GM23248 (cell line): Measurements from ENCODE around the gene NPAS1. TPM values are rescaled to one million over a fixed set of nuclear protein-coding genes. Genes with fewer than 3 reads are reported as not detected.

ENCODE experiments used
- DNase-seq: peaks from one replicate; pipeline ENCODE4 v3.0.0-alpha.2; 2015
- H2AFZ ChIP-seq: fragments of 200-600 bp; sonication (generic); 2 replicates; pipeline ENCODE4 v1.6.1; 2016; ENCODE audit warnings: antibody characterized with exemption
- H3F3A ChIP-seq: fragments of 200-600 bp; sonication (generic); 2 replicates; pipeline ENCODE4 v1.6.1; 2016; ENCODE audit warnings: mild to moderate bottlenecking, antibody characterized with exemption, mixed run types; ENCODE audit not compliant: insufficient read depth
- H3K27ac ChIP-seq: fragments of 200-600 bp; sonication (generic); 2 replicates; pipeline ENCODE4 v1.5.1; 2016; ENCODE audit warnings: mild to moderate bottlenecking
- H3K27me3 ChIP-seq: fragments of 200-600 bp; sonication (generic); replicated peaks from 2 replicates; pipeline ENCODE4 v1.6.1; 2016; ENCODE audit warnings: mild to moderate bottlenecking; ENCODE audit not compliant: insufficient read depth
- H3K36me3 ChIP-seq: fragments of 200-600 bp; sonication (generic); 2 replicates; pipeline ENCODE4 v1.6.1; 2016; ENCODE audit warnings: low read depth, mild to moderate bottlenecking
- H3K4me1 ChIP-seq: fragments of 200-600 bp; sonication (generic); 2 replicates; pipeline ENCODE4 v1.6.1; 2016; ENCODE audit warnings: mild to moderate bottlenecking; ENCODE audit not compliant: insufficient read depth
- H3K4me2 ChIP-seq: fragments of 200-600 bp; sonication (generic); one replicate; pipeline ENCODE4 v1.6.1; 2016; ENCODE audit warnings: mild to moderate bottlenecking; ENCODE audit not compliant: unreplicated experiment
- H3K4me3 ChIP-seq: fragments of 200-600 bp; sonication (generic); 2 replicates; pipeline ENCODE4 v1.5.1; 2016; ENCODE audit warnings: mild to moderate bottlenecking
- H3K79me2 ChIP-seq: fragments of 200-600 bp; sonication (generic); 2 replicates; pipeline ENCODE4 v1.6.1; 2016; ENCODE audit warnings: mild to moderate bottlenecking; ENCODE audit not compliant: insufficient read depth
- H3K9ac ChIP-seq: fragments of 200-600 bp; sonication (generic); 2 replicates; pipeline ENCODE4 v1.6.1; 2016; ENCODE audit warnings: mild to moderate bottlenecking
- H3K9me2 ChIP-seq: fragments of 200-600 bp; sonication (generic); 2 replicates; pipeline ENCODE4 v1.6.1; 2016; ENCODE audit warnings: mixed run types, mild to moderate bottlenecking, moderate library complexity; ENCODE audit not compliant: insufficient read depth
- H3K9me3 ChIP-seq: fragments of 200-600 bp; sonication (generic); one replicate; pipeline ENCODE4 v1.6.1; 2017; ENCODE audit warnings: low read depth
- H4K20me1 ChIP-seq: fragments of 200-600 bp; sonication (generic); 2 replicates; pipeline ENCODE4 v1.6.0; 2016; ENCODE audit not compliant: insufficient read depth
- EZH2 ChIP-seq: fragments of 200-600 bp; sonication (generic); IDR thresholded peaks from 2 replicates; pipeline ENCODE4 v1.6.1; 2018; ENCODE audit warnings: antibody characterized with exemption, mild to moderate bottlenecking; ENCODE audit not compliant: insufficient read depth, poor library complexity, severe bottlenecking
- EZH2phosphoT487 ChIP-seq: fragments of 200-600 bp; sonication (generic); IDR thresholded peaks from 2 replicates; pipeline ENCODE4 v1.6.1; 2018; ENCODE audit warnings: antibody characterized with exemption, moderate library complexity, mild to moderate bottlenecking, low read depth; ENCODE audit not compliant: insufficient read depth
- WGBS, 2 experiments: methylation state at CpG; one replicate each; pipeline ENCODE4 v1.1.6; 2015 to 2017; ENCODE audit warnings: low lambda C conversion rate in 2 of 2, low coverage in 1 of 2; ENCODE audit errors: missing lambda C conversion rate in 2 of 2; 5-methylcytosine and 5-hydroxymethylcytosine counted together
- in situ Hi-C: fragments of 300-500 bp; cut with MboI; formaldehyde crosslinking; loops from 2 replicates; pipeline ENCODE4 v1.15.0; 2020
- polyA plus RNA-seq: library from polyadenylated mRNA; unstranded; fragments of >200 nt; fragmentation: Nextera tagmentation; extraction: Ambion mirVana; gene quantifications from 2 replicates; pipeline ENCODE4 v1.2.1, GENCODE V29; 2016
- total RNA-seq: library from RNA; depleted of rRNA; stranded (reverse); fragments of >200 nt; shearing (Covaris generic); gene quantifications from 2 replicates; pipeline ENCODE4 v1.2.3, GENCODE V29; 2014

The NPAS1 gene
- total and polyA plus RNA-seq, 2 experiments from 2014 or later, result 8.6 to 23.2 TPM

DNA sequence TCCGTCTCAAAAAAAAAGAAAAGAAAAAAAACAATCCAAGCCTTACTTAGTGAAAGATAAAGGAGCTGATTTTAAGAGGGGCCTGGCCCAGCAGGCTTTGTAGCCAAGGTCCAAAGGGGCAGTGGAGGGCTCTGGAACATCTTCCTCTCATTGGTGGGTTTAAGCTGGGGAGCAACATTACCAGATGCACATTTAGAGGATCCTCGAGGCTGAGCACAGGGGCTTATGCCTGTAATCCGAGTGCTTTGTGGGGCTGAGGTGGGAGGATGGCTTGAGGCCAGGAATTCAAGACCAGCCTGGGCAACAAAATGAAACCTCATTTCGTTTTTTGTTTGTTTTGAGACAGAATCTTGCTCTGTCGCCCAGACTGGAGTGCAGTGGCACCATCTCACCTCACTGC, 36.8 kb downstream of the NPAS1 start:
- DNase-seq, result no peak

DNA sequence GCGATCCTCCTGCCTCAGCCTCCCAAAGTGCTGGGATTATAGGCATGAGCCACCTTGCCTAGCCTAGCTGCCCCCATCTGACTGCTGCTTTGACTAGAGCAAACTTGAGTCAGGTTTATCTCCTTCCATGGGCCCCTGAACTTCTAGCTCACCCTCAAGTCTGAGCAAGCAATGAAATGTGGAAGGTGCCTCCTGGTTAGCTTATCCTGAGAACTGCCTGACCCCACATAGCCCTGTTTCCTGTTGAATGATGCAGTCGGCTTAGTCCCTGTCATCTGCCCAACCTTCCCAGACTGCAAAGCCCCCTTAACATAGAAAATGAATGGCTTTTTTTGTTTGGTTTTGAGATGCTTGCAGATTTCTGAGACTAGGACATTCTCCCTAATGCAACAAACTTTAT, 37.7 kb downstream of the NPAS1 start:
- Histone ChIP-seq H3K36me3 (no peaks in the 10 kb centered on the region), H3K4me1 (no peaks in the 10 kb centered on the region), H4K20me1 (no peaks in the 10 kb centered on the region), H3K4me3 (no peak overlapping the region), H3F3A (no peaks in the 10 kb centered on the region), H3K27ac (no peak overlapping the region), H3K9me3 (no peaks in the 10 kb centered on the region), H2AFZ (no peak overlapping the region), H3K27me3 (no peaks in the 10 kb centered on the region), H3K4me2 (no peak overlapping the region), H3K9me2 (no peaks in the 10 kb centered on the region), H3K79me2 (no peaks in the 10 kb centered on the region), H3K9ac (no peak overlapping the region)
- 69 to 75% methylated on average over 2 of the region's 2 CpGs for WGBS, 2 experiments
- in situ Hi-C loops, result no loop called here
- no peak for TF ChIP-seq EZH2phosphoT487
- TF ChIP-seq EZH2, result no peak
- DNase-seq, result peak; percentile 29

More for the DNA sequence above, 36.8 kb downstream of the NPAS1 start:
- H3K9ac ChIP-seq, result no peak overlapping the region
- in situ Hi-C loops, result no loop called here
- no peak overlapping the region for H3K27ac ChIP-seq
- H3K36me3 ChIP-seq, result no peaks in the 10 kb centered on the region
- no peaks in the 10 kb centered on the region for H3F3A ChIP-seq
- TF ChIP-seq EZH2 (no peak), EZH2phosphoT487 (no peak)
- no peaks in the 10 kb centered on the region for H3K9me3 ChIP-seq
- WGBS, 2 experiments, result 50 to 56% methylated on average over 5 of the region's 5 CpGs
- H3K79me2 ChIP-seq, result no peaks in the 10 kb centered on the region
- no peaks in the 10 kb centered on the region for H3K9me2 ChIP-seq
- no peak overlapping the region for H3K4me3 ChIP-seq
- H4K20me1 ChIP-seq, result no peaks in the 10 kb centered on the region
- H3K27me3 ChIP-seq, result no peaks in the 10 kb centered on the region
- H2AFZ ChIP-seq, result no peak overlapping the region
- no peak overlapping the region for H3K4me2 ChIP-seq
- H3K4me1 ChIP-seq, result no peaks in the 10 kb centered on the region

DNA sequence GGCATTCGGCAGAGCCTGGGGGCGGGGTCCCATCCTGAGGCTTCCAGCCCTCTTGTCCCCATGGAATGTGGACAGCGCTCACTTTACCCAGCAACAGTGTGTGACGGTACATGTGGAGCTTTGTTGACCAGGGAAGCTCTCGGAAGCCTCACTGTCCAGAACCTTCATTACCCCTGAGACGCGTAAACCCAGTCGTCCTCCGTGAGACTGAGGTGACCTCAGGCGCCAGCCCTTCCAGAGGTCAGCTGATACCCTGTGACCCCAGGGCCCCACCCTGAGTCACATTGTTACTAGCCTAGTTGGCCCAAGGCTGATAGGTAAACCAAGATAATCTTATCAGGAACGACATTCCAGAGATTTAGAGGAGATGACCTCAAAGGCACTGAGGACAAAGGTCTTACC, 39.0 kb downstream of the NPAS1 start:
- in situ Hi-C loops, result no loop called here
- WGBS, 2 experiments, result 82 to 84% methylated on average over 11 of the region's 11 CpGs
- Histone ChIP-seq H4K20me1 (no peaks in the 10 kb centered on the region), H3K27ac (no peak overlapping the region), H3F3A (no peaks in the 10 kb centered on the region), H3K4me3 (no peak overlapping the region), H3K79me2 (no peaks in the 10 kb centered on the region), H2AFZ (no peak overlapping the region), H3K9me2 (no peaks in the 10 kb centered on the region), H3K36me3 (no peaks in the 10 kb centered on the region), H3K9me3 (no peaks in the 10 kb centered on the region), H3K4me1 (no peaks in the 10 kb centered on the region), H3K9ac (no peak overlapping the region), H3K4me2 (no peak overlapping the region), H3K27me3 (no peaks in the 10 kb centered on the region)
- TF ChIP-seq EZH2 (no peak), EZH2phosphoT487 (no peak)
- no peak for DNase-seq

DNA sequence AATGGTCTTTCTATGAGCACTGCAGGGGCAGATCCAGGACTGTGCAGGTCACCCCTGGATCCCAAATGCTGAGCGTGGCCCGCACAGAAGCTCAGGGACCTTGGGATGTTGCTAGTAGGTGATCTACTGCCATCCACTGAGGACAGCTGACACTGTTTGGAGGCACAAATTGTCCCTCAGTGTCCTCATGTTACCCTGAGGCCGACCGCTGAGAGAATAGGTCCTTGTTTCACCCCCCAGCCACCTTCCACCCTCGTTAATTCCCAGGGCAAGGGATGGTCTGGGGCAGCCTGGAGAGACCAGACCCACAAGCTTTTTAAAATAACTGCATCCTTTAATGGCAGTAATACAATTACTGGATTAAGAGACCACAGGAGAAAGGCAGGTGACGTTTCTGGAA, 44.2 kb downstream of the NPAS1 start:
- no peak overlapping the region for H3K9ac ChIP-seq
- DNase-seq, result no peak
- H2AFZ ChIP-seq, result no peak overlapping the region
- in situ Hi-C loops, result no loop called here
- WGBS, 2 experiments, result 71 to 77% methylated on average over 6 of the region's 6 CpGs
- H3K4me3 ChIP-seq, result no peak overlapping the region
- H4K20me1 ChIP-seq, result no peaks in the 10 kb centered on the region
- H3K27ac ChIP-seq, result no peak overlapping the region
- H3K79me2 ChIP-seq, result no peaks in the 10 kb centered on the region
- H3K4me1 ChIP-seq, result no peaks in the 10 kb centered on the region
- peaks cover 6% of the 10 kb centered on the region; the same call in 1 of the 2 replicates for H3K36me3 ChIP-seq
- H3K9me3 ChIP-seq, result no peaks in the 10 kb centered on the region
- no peak overlapping the region for H3K4me2 ChIP-seq
- no peaks in the 10 kb centered on the region for H3F3A ChIP-seq
- H3K27me3 ChIP-seq, result no peaks in the 10 kb centered on the region
- TF ChIP-seq EZH2, result no peak
- no peak for TF ChIP-seq EZH2phosphoT487
- no peaks in the 10 kb centered on the region for H3K9me2 ChIP-seq

DNA sequence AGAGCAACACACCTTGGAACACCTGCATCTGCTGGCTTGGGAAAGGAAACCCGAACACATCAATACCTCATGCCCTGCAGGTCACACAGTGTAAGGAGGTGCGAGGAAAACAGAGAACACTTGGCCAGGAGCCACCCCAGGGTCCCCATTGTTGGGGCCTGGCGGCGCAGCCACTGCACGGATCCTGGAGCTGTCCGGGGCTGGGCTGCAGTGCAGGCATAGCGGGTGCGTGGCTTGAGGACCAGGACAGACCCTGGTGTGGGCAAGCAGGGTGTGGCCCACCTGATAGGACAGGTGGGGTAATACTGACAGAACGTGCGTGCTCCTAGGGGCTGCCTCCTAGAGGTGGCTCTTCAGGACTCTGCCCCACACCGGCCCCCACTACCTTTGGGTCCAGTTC, 45.6 kb downstream of the NPAS1 start:
- WGBS, 2 experiments, result 93 to 94% methylated on average over 11 of the region's 11 CpGs
- no peak overlapping the region for H3K27ac ChIP-seq
- peaks cover 6% of the 10 kb centered on the region; the same call in 1 of the 2 replicates for H3K36me3 ChIP-seq
- H3K27me3 ChIP-seq, result no peaks in the 10 kb centered on the region
- DNase-seq, result no peak
- no peaks in the 10 kb centered on the region for H3F3A ChIP-seq
- in situ Hi-C loops, result no loop called here
- H3K4me1 ChIP-seq, result no peaks in the 10 kb centered on the region
- no peaks in the 10 kb centered on the region for H3K9me2 ChIP-seq
- no peaks in the 10 kb centered on the region for H4K20me1 ChIP-seq
- no peak overlapping the region for H3K4me2 ChIP-seq
- no peaks in the 10 kb centered on the region for H3K9me3 ChIP-seq
- H3K9ac ChIP-seq, result no peak overlapping the region
- TF ChIP-seq EZH2, result no peak
- TF ChIP-seq EZH2phosphoT487, result no peak
- no peaks in the 10 kb centered on the region for H3K79me2 ChIP-seq
- no peak overlapping the region for H2AFZ ChIP-seq
- no peak overlapping the region for H3K4me3 ChIP-seq
